ENCODE results near the gene NEURL1.

The NEURL1 gene

GRCh38 chr10:103467406-103467805 lies 26.1 kb upstream of the NEURL1 start:
- TF ChIP-seq POLR2AphosphoS5 (IDR thresholded peaks at IDR 0.05; ENCODE audit: low read depth, low read length) (no peak), REST (IDR thresholded peaks at IDR 0.05; ENCODE audit: insufficient read depth in 1 of 2, low read depth in 2 of 2, low read length in 2 of 2) (no peak), FOXP2 (optimal IDR thresholded peaks at IDR 0.05; ENCODE audit: borderline replicate concordance, extremely low read depth, extremely low read length, insufficient read depth) (no peak), SIN3A (IDR thresholded peaks at IDR 0.05; ENCODE audit: borderline replicate concordance, insufficient read depth, low read length) (no peak), TAF1 (IDR thresholded peaks at IDR 0.05; ENCODE audit: borderline replicate concordance, insufficient read depth, low read length) (no peak)

GRCh38 chr10:103469201-103469600 lies 24.3 kb upstream of the NEURL1 start:
- TF ChIP-seq TAF1 (IDR thresholded peaks at IDR 0.05; ENCODE audit: borderline replicate concordance, insufficient read depth, low read length) (no peak), POLR2AphosphoS5 (IDR thresholded peaks at IDR 0.05; ENCODE audit: low read depth, low read length) (no peak), SIN3A (IDR thresholded peaks at IDR 0.05; ENCODE audit: borderline replicate concordance, insufficient read depth, low read length) (no peak), FOXP2 (optimal IDR thresholded peaks at IDR 0.05; ENCODE audit: borderline replicate concordance, extremely low read depth, extremely low read length, insufficient read depth) (no peak)

GRCh38 chr10:103470761-103471653 lies 22.5 kb upstream of the NEURL1 start:
- TF ChIP-seq REST (IDR thresholded peaks at IDR 0.05; ENCODE audit: insufficient read depth in 1 of 2, low read depth in 2 of 2, low read length in 2 of 2) (no peak), POLR2AphosphoS5 (IDR thresholded peaks at IDR 0.05; ENCODE audit: low read depth, low read length) (no peak), FOXP2 (optimal IDR thresholded peaks at IDR 0.05; ENCODE audit: borderline replicate concordance, extremely low read depth, extremely low read length, insufficient read depth) (no peak), TAF1 (IDR thresholded peaks at IDR 0.05; ENCODE audit: borderline replicate concordance, insufficient read depth, low read length) (no peak), SIN3A (IDR thresholded peaks at IDR 0.05; ENCODE audit: borderline replicate concordance, insufficient read depth, low read length) (no peak)

GRCh38 chr10:103472005-103472404 lies 21.5 kb upstream of the NEURL1 start:
- no peak for TF ChIP-seq REST (IDR thresholded peaks at IDR 0.05; ENCODE audit: insufficient read depth in 1 of 2, low read depth in 2 of 2, low read length in 2 of 2)
- no peak for TF ChIP-seq SIN3A (IDR thresholded peaks at IDR 0.05; ENCODE audit: borderline replicate concordance, insufficient read depth, low read length)
- no peak for TF ChIP-seq TAF1 (IDR thresholded peaks at IDR 0.05; ENCODE audit: borderline replicate concordance, insufficient read depth, low read length)
- no peak for TF ChIP-seq POLR2AphosphoS5 (IDR thresholded peaks at IDR 0.05; ENCODE audit: low read depth, low read length)
- no peak for TF ChIP-seq FOXP2 (optimal IDR thresholded peaks at IDR 0.05; ENCODE audit: borderline replicate concordance, extremely low read depth, extremely low read length, insufficient read depth)

- no peak for TF ChIP-seq FOXP2 (optimal IDR thresholded peaks at IDR 0.05; ENCODE audit: borderline replicate concordance, extremely low read depth, extremely low read length, insufficient read depth)
- no peak for TF ChIP-seq REST (IDR thresholded peaks at IDR 0.05; ENCODE audit: insufficient read depth in 1 of 2, low read depth in 2 of 2, low read length in 2 of 2)
- no peak for TF ChIP-seq SIN3A (IDR thresholded peaks at IDR 0.05; ENCODE audit: borderline replicate concordance, insufficient read depth, low read length)
- TF ChIP-seq TAF1 (IDR thresholded peaks at IDR 0.05; ENCODE audit: borderline replicate concordance, insufficient read depth, low read length), result no peak
- TF ChIP-seq POLR2AphosphoS5 (IDR thresholded peaks at IDR 0.05; ENCODE audit: low read depth, low read length), result no peak
Observed at GRCh38 chr10:103473261-103473671, 20.2 kb upstream of the NEURL1 start.
